Kidney (tissue), 14 donors: ENCODE results near the gene FMR1NB. TPM values are rescaled to one million over a fixed set of nuclear protein-coding genes. Genes with fewer than 3 reads are reported as not detected.

Experiments
- DNase-seq, 5 donors: peaks; one replicate each; pipeline ENCODE4 v3.0.0-alpha.2; 2013 to 2020
- FAIRE-seq: peaks from 2 replicates; lab custom pipeline; 2012; peaks lifted over from hg19 to GRCh38; lab: Jason Lieb, UNC
- H3K27ac ChIP-seq, 2 donors: one replicate each; pipeline ENCODE4 v1.7.0; 2013; ENCODE audit warnings: low read depth in 2 of 2, low read length in 2 of 2, inconsistent platforms in 1 of 2
- H3K27me3 ChIP-seq: one replicate; pipeline ENCODE4 v1.7.1; 2013; ENCODE audit warnings: low read length, inconsistent platforms; ENCODE audit not compliant: control insufficient read depth, insufficient read depth
- H3K36me3 ChIP-seq, 3 donors: one replicate each; pipeline versions ENCODE4 v1.7.0 to v1.7.1; 2013; ENCODE audit warnings: low read length in 3 of 3, control low read depth in 1 of 3, inconsistent platforms in 1 of 3; ENCODE audit not compliant: insufficient read depth in 3 of 3, control insufficient read depth in 2 of 3
- H3K4me1 ChIP-seq, 3 donors: one replicate each; pipeline versions ENCODE4 v1.7.0 to v1.7.1; 2013; ENCODE audit warnings: low read length in 3 of 3, inconsistent platforms in 1 of 3, low read depth in 1 of 3; ENCODE audit not compliant: control insufficient read depth in 2 of 3, insufficient read depth in 2 of 3
- H3K4me3 ChIP-seq, 3 donors: one replicate each; pipeline versions ENCODE4 v1.7.0 to v1.8.1; 2013; ENCODE audit warnings: low read length in 3 of 3, control low read depth in 1 of 3, inconsistent platforms in 1 of 3
- H3K9ac ChIP-seq, 3 donors: one replicate each; pipeline versions ENCODE4 v1.7.0 to v1.7.1; 2013; ENCODE audit warnings: low read length in 3 of 3, control low read depth in 1 of 3, inconsistent platforms in 1 of 3
- H3K9me3 ChIP-seq, 3 donors: one replicate each; pipeline versions ENCODE4 v1.7.0 to v1.7.1; 2013; ENCODE audit warnings: low read length in 3 of 3, control low read depth in 1 of 3, inconsistent platforms in 1 of 3; ENCODE audit not compliant: control insufficient read depth in 2 of 3, insufficient read depth in 1 of 3
- CTCF ChIP-seq: IDR thresholded peaks from 3 replicates; pipeline ENCODE4 v1.5.1; 2012; ENCODE audit warnings: mild to moderate bottlenecking, moderate library complexity, borderline replicate concordance; ENCODE audit not compliant: insufficient read depth; ENCODE audit errors: extremely low read depth
- intact Hi-C: fragments of 100-400 bp; cut with DNase I; formaldehyde crosslinking; loops from one replicate; pipeline ENCODE4 v1.11.1; 2022
- polyA plus RNA-seq: library from polyadenylated mRNA; stranded (reverse); fragments of 350-450 nt; fragmentation: Illumina TruSeq; extraction: RNeasy Lipid Tissue Mini Kit (QIAGEN cat#74804); gene quantifications from one replicate; pipeline ENCODE4 v1.2.3, GENCODE V29; 2014; ENCODE audit warnings: low read depth, low replicate concordance; ENCODE audit not compliant: insufficient read depth
- total RNA-seq: library from RNA; stranded (reverse); fragmentation: NEBNext Ultra II Directional; extraction: Animal tissue kit (Norgen Biotek cat#: 25700); gene quantifications from one replicate; pipeline ENCODE4 v1.2.1, GENCODE V29; 2021
- donor health status: control.
- donor health status: control.
- donor health status: control.
- donor health status: control.
- donor health status: control.
- donor health status: DM: yes; HTN: yes; CAD: no.
- donor health status: Normal renal cell carcinoma (clear cell type).

Gene FMR1NB
- total and polyA plus RNA-seq, 2 donors from 2014 or later, result not detected

- H3K27ac ChIP-seq, result no peak overlapping the region
- no peak overlapping the region for H3K4me3 ChIP-seq
- FAIRE-seq, result no peak
- no peaks in the 10 kb centered on the region for H3K36me3 ChIP-seq
- H3K4me1 ChIP-seq, result no peaks in the 10 kb centered on the region
- intact Hi-C loops, result no loop called here
- no peak overlapping the region for H3K9ac ChIP-seq
- H3K27me3 ChIP-seq, result peaks cover 2% of the 10 kb centered on the region
- no peaks in the 10 kb centered on the region for H3K9me3 ChIP-seq
- no peak for DNase-seq
- no peak for TF ChIP-seq CTCF
Observed at GRCh38 chrX:147957291-147957690, 23.8 kb upstream of the FMR1NB start.

- no peak overlapping the region for H3K9ac ChIP-seq
- FAIRE-seq, result no peak
- no peak for TF ChIP-seq CTCF
- no peaks in the 10 kb centered on the region for H3K4me1 ChIP-seq
- peaks cover 2% of the 10 kb centered on the region for H3K27me3 ChIP-seq
- no peaks in the 10 kb centered on the region for H3K36me3 ChIP-seq
- no peak overlapping the region for H3K4me3 ChIP-seq
- H3K9me3 ChIP-seq, result no peaks in the 10 kb centered on the region
- no peak overlapping the region for H3K27ac ChIP-seq
- intact Hi-C loops, result no loop called here
- no peak for DNase-seq
Observed at GRCh38 chrX:147958291-147958690, 22.8 kb upstream of the FMR1NB start.

GRCh38 chrX:147960722-147961121 is 20.4 kb upstream of the FMR1NB start:
- intact Hi-C loops, result no loop called here
- DNase-seq (no peak), FAIRE-seq (no peak)
- no peaks in the 10 kb centered on the region for H3K4me1 ChIP-seq
- H3K4me3 ChIP-seq, result no peak overlapping the region
- no peak overlapping the region for H3K27ac ChIP-seq
- H3K36me3 ChIP-seq, result no peaks in the 10 kb centered on the region
- H3K27me3 ChIP-seq, result peaks cover 2% of the 10 kb centered on the region
- TF ChIP-seq CTCF, result no peak
- no peaks in the 10 kb centered on the region for H3K9me3 ChIP-seq
- no peak overlapping the region for H3K9ac ChIP-seq

- intact Hi-C loops, result no loop called here
- no peak overlapping the region for H3K4me3 ChIP-seq
- no peak overlapping the region for H3K27ac ChIP-seq
- H3K9me3 ChIP-seq, result no peaks in the 10 kb centered on the region
- TF ChIP-seq CTCF, result no peak
- no peak for FAIRE-seq
- DNase-seq, result no peak
- H3K9ac ChIP-seq, result no peak overlapping the region
- no peaks in the 10 kb centered on the region for H3K36me3 ChIP-seq
- no peaks in the 10 kb centered on the region for H3K4me1 ChIP-seq
- H3K27me3 ChIP-seq, result peaks cover 2% of the 10 kb centered on the region
Observed at GRCh38 chrX:147962476-147962875, 18.7 kb upstream of the FMR1NB start.
